Neutrophil (primary cell): Measurements from ENCODE around the gene TNNI3K.

Source experiments
- H3K27ac ChIP-seq: fragments of 200-600 bp; sonication (generic); 2 replicates; pipeline ENCODE4 v1.5.1; 2016; ENCODE audit warnings: mild to moderate bottlenecking, moderate library complexity
- H3K27me3 ChIP-seq: fragments of 200-600 bp; sonication (generic); 2 replicates; pipeline ENCODE4 v1.6.0; 2016; ENCODE audit warnings: mild to moderate bottlenecking
- H3K36me3 ChIP-seq: fragments of 200-600 bp; sonication (generic); 2 replicates; pipeline ENCODE4 v1.5.1; 2017
- H3K4me1 ChIP-seq, 2 experiments: fragments of 200-600 bp in 1 of 2; sonication (generic) in 1 of 2; 1 replicate in 1 of 2; 2 replicates in 1 of 2; pipeline versions ENCODE4 v1.5.1 to v1.6.1; 2013 to 2016; ENCODE audit warnings: low read depth in 1 of 2, low read length in 1 of 2, mild to moderate bottlenecking in 1 of 2, moderate library complexity in 1 of 2; ENCODE audit not compliant: control insufficient read depth in 1 of 2, insufficient read depth in 1 of 2
- H3K4me3 ChIP-seq, 2 experiments: fragments of 200-600 bp in 1 of 2; sonication (generic) in 1 of 2; 1 replicate in 1 of 2; 2 replicates in 1 of 2; pipeline ENCODE4 v1.5.1; 2013 to 2016; ENCODE audit warnings: low read depth in 1 of 2, low read length in 1 of 2, mild to moderate bottlenecking in 1 of 2, moderate library complexity in 1 of 2
- H3K9me3 ChIP-seq: fragments of 200-600 bp; sonication (generic); 2 replicates; pipeline ENCODE4 v1.5.1; 2016
- CTCF ChIP-seq: fragments of 200-600 bp; sonication (generic); IDR thresholded peaks from 2 replicates; pipeline ENCODE4 v1.5.1; 2016; ENCODE audit warnings: antibody characterized with exemption

The TNNI3K gene

GRCh38 chr1:74587888-74588287, 352.7 kb downstream of the TNNI3K start:
- Histone ChIP-seq H3K9me3 (no peaks in the 10 kb centered on the region), H3K4me3 (no peak overlapping the region), H3K36me3 (no peaks in the 10 kb centered on the region), H3K4me1 (no peaks in the 10 kb centered on the region), H3K27ac (no peak overlapping the region), H3K27me3 (no peaks in the 10 kb centered on the region)
- no peak for TF ChIP-seq CTCF

GRCh38 chr1:74590288-74590687, 355.1 kb downstream of the TNNI3K start:
- Histone ChIP-seq H3K4me3 (no peak overlapping the region), H3K9me3 (no peaks in the 10 kb centered on the region), H3K27ac (no peak overlapping the region), H3K36me3 (no peaks in the 10 kb centered on the region), H3K4me1 (no peaks in the 10 kb centered on the region), H3K27me3 (no peaks in the 10 kb centered on the region)
- no peak for TF ChIP-seq CTCF

GRCh38 chr1:74591949-74592348, 356.8 kb downstream of the TNNI3K start:
- no peaks in the 10 kb centered on the region for H3K4me1 ChIP-seq
- no peak for TF ChIP-seq CTCF
- H3K27ac ChIP-seq, result no peak overlapping the region

GRCh38 chr1:74592580-74593355, 357.6 kb downstream of the TNNI3K start:
- Histone ChIP-seq H3K4me1 (no peaks in the 10 kb centered on the region), H3K9me3 (no peaks in the 10 kb centered on the region), H3K36me3 (no peaks in the 10 kb centered on the region), H3K27me3 (no peaks in the 10 kb centered on the region), H3K4me3 (no peak overlapping the region), H3K27ac (no peak overlapping the region)
- TF ChIP-seq CTCF, result no peak

More at GRCh38 chr1:74591949-74592348, 356.8 kb downstream of the TNNI3K start:
- no peaks in the 10 kb centered on the region for H3K27me3 ChIP-seq
- no peaks in the 10 kb centered on the region for H3K9me3 ChIP-seq
- no peaks in the 10 kb centered on the region for H3K36me3 ChIP-seq
- H3K4me3 ChIP-seq, result no peak overlapping the region
